GM21825 (cell line): ENCODE measurements around the gene PTPRD.
A peak's percentile ranks its signal among the peaks of the same experiment; 100 is the strongest.

Source experiments
- ATAC-seq: cut with Tn5 transposase; IDR thresholded peaks from one replicate; pipeline ENCODE4 v1.9.1; 2021; ENCODE audit warnings: mild to moderate bottlenecking, moderate library complexity; ENCODE audit not compliant: unreplicated experiment

PTPRD gene

DNA sequence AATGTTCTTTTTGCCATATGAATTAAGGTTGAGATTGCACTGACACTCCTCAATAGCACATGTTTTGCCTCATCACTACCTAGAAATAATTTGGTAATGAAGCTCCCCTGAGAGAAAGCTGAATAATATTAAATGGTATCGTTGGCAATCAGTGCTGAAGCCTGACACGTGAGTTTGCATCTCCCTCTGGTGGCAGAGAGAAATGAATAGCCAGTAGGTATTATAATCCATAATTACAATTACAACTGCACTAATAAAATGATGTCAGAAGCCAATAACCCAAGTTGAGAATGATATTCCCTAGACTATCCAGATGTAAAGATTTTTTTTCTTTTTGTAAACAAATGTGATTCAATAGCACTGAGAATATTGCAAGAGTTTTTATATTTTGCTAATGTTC is 700.3 kb downstream of the PTPRD start:
- no peak for ATAC-seq

DNA sequence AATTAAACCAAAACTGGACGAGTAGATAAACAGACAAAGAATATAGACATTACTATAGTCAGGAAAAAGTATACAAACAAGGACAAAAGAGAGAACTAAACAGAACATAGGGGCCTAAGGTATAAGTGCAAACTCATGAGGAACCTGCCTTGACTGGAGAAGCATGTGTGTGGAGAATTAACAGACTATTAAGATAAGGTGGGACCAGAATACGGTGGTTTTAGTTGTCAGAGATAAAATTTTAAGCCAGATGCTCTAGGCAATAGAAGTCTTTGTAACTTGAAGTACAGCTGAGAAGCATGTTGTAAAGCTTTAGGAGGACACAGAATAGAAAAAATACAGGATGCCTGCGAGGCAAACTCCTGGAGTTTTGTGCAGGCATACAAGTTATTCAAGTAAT is 707.1 kb downstream of the PTPRD start:
- ATAC-seq = no peak

DNA sequence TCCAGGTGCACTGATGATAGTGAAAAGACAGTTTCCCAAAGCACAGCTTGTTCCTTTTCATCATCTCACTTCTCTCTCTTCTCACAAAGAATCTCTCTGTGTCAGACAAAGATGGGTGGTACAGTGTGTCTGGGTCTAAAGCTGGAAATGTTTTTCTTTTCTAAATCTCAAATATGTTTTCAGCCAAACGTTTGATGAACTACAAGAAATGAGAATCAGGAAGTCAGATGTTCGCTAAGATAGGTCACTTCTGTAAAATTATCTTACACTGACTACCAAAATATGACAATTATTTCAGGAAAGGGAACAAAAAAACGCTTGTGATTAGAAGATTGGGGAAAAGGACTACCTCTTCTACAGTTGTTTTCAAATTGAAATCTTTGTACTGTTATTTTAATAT is 708.8 kb downstream of the PTPRD start:
- ATAC-seq = no peak

GRCh38 chr9:9901624-9902023 is 711.2 kb downstream of the PTPRD start:
- ATAC-seq = no peak

DNA sequence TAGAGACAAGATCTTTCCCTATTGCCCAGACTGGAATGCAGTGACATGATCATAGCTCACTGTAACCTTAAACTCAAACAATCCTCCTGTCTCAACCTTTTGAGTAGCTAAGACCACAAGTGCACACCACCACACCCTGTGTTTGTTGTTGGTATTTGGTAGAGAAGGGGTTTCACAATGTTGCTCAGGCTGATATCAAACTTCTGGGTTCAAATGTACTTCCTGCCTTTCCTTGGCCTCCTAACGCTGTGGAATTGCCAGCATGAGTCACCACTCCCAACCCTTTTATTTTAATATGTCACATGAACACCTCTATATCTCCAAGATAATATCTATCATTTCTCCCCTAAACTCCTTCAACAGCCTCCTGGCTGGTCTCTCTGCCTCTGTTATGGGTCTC is 719.0 kb downstream of the PTPRD start:
- ATAC-seq = no peak

DNA sequence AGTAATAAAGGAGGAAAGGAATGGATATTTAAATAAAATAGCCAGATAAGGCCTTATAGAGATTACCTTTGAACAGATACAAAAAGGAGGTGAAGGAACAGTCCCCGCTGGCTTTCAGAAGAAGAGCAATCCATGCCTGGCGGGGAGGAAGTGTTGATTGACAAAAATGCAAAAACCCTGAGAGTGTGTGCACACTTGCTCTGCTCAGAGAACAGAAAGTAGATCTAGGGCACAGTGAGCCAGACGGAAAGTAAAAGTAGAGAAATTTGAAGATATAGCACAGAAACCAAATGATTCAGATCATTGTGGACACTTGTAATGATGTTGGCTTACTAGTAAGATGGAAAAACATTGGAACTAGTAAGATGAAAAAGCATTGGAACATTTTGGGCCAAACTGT is 720.6 kb downstream of the PTPRD start:
- no peak for ATAC-seq

DNA sequence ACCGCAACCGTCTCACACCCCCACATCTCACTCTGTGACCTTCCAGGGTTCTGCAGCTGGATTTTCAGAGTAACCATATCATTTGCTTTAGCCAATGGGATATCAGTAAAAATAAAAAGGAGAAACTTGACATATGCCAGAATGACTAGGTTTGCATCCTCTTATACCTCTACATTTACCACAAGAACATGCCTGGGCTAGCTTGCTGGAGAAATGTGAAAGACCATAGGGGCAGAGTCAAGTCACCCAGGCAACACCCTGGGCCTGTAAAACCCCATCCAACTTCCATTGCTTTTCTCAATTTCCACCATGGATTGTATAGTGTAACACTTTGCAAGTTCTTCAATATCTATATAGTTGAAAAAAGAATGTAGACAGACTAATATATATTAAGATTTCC is 731.1 kb downstream of the PTPRD start:
- no peak for ATAC-seq

- ATAC-seq = no peak
Observed at GRCh38 chr9:9874270-9874669, 738.5 kb downstream of the PTPRD start.

- no peak for ATAC-seq
Observed at GRCh38 chr9:9862235-9862810, 750.5 kb downstream of the PTPRD start.

DNA sequence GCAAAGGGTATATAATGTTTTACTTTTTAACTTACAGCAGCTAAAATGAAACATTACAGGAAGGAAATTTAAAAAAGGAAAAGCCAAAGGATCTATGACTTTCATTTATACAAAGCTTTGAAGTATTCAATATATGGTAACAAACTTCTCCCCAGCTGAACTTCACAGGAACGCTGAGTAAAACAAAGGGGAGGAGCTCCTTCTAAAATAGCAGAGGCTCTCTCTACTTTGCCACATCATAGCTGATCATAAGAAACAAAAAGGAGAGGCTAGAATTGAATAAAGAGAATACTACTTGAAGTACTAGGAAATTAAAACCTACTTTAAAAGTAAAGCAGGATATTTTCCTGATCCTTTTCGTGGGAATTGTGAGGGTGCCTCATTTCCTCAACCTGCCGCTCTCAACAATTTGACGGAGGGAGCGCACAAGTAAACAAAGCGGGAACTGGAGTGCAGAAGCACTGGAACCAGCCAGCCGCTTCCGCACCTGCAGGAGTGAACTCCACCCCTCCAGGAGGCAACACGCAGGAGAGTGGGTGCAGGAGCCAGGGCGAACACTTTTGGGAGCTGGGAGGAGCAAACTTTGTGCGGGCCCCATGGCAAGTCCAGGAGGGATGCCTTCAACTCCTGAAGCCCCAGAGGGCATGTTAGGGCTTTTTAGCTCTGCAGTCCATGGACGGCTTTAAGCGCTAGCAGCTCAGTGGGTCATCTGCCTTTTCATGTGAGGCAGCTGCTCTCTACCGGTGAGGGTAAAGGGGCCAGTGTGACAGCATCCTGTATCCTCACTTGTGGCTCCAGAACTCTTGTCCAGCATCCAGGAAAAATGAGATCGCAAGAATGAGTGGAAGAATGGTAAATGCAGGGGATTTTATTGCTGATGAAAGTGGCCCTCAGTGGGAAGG is 757.4 kb downstream of the PTPRD start:
- no peak for ATAC-seq

GRCh38 chr9:9847750-9848149 is 765.1 kb downstream of the PTPRD start:
- no peak for ATAC-seq

- ATAC-seq = peak; percentile 90
Observed at GRCh38 chr9:9846557-9846956, 766.2 kb downstream of the PTPRD start.

- no peak for ATAC-seq
Observed at GRCh38 chr9:9820436-9820835, 792.4 kb downstream of the PTPRD start.

DNA sequence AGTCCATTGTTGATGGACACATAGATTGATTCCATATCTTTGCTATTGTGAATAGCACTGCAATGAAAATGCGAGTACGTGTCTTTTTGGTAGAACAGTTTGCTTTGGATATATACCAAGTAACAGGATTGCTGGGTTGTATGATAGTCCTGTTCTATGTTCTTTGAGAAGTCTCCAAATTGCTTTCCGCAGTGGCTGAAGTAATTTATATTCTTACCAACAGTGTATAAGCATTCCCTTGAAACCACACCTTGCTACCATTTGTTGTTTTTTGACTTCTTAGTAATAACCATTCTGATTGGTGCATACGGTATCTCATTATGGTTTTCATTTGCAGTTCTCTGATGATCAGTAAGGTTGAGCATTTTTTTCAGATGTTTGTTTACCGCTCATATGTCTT is 792.9 kb downstream of the PTPRD start:
- no peak for ATAC-seq

GRCh38 chr9:9817176-9817575 is 795.6 kb downstream of the PTPRD start:
- ATAC-seq = no peak

DNA sequence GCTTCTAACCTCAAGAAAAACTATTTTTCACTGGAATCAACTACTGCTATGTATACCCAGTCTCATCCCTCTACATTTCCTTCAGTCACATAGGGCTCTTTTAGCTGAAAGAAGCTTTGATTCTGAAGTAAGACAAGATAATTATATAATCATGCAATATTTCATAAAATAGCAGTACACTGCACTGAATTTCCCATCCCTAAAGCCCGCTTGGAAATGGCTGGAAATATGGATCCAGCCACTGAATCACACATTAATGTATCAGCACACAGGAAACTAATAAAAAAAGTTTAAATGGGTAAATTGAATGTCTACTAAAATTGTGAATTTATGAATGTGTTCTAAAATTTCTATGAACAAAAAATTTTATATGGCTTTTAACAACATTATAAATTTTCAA is 808.7 kb downstream of the PTPRD start:
- ATAC-seq = no peak

- ATAC-seq = no peak
Observed at GRCh38 chr9:9799287-9799686, 813.5 kb downstream of the PTPRD start.

DNA sequence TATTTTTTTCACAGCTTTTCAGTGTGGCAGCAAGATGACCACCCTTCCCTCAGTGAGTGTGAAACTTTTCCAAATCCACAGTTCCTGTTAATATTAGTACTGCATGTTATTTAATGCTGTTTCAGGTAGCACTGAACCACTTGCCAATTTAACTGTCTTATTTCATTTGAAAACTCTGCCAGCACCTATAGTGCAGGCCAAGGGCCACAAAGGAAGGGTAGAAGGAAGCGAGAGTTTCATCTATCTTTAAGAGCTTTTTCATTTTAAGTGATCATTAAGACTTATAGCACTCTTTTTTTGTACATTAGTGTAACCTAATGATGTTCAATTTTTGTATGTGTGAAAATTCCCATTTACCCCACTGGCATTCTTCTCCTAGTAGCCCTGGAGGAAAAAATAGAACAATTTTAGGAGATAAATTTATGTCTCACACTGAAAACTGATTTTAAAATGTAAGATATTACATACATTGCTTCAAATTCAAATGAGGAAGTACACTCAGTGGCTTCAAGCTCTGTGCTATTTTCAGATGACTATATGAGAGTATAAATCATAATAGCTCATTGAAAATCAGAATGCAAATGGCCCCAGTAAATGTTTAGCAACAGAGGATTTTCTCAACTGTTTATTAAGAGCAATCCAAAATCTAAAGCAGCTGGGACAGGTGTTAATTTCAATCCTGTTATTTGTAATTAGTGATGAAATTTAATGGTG is 820.5 kb downstream of the PTPRD start:
- ATAC-seq = no peak

GRCh38 chr9:9791611-9792010 is 821.2 kb downstream of the PTPRD start:
- no peak for ATAC-seq

DNA sequence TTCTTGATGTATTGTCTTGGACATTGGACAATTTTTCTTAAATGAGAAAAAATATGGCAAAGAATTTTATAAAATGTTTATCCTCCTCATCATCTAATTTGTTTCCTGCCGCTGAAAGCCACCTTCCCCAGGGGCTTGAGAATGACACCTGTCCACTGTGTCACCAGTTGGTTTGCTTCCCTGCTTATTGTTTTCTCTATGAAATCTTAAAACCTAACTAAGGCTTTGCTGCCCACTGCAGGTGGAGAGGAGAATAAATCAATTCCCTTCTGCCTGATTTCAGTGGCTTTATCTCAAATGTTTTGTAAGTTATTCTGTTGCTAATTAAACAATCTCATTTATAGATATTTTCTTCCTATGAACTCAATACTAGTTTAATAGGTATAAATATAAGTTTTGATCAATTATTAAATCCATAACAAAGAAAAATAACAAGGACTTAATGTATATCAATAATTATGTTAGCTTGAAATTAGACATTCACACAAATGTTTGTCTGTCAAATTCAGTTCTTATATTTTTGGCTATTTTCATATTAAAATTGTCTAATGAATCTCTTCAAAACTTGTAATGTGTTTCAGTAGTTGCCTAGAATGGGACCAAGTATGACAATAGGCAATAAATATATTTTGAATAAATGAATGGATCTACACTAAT is 822.5 kb downstream of the PTPRD start:
- ATAC-seq = peak; percentile 66

DNA sequence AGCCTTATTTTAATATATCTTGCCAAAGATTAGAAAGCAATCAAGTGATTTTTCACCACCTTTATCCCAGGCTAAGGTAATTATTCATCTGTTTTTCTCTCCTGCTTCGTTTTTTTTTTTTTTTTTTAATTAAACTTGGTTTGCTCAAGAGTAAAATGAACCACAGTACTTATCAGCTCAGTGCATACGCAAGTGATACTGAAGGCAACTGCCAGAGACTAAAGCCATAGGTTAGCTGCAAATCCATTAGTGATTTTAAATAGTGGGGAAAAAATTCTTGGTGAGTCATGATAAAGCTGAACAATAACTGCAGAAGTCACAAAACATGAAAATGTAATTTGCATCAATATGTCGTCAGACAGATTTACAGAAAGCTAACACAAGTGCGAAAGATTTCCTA is 829.1 kb downstream of the PTPRD start:
- no peak for ATAC-seq
